Activated CD8-positive, alpha-beta memory T cell treated with anti-CD3 and anti-CD28 coated beads, Interleukin-2, amount 50 U/mL, for 1 hour (primary cell): Measurements from ENCODE around the gene RAB43.
"Not testable (repeated sequence)": the region's sequence is repeated elsewhere in the genome, so short reads cannot be mapped to it uniquely, and the experiment has no call there.

Experiments
- DNase-seq: peaks from one replicate; pipeline ENCODE4 v3.0.0-alpha.2; 2020; ENCODE audit errors: extremely low read depth

Gene RAB43

GRCh38 chr3:129122412-129123011, 908 bp upstream of the RAB43 start:
- no peak for DNase-seq

GRCh38 chr3:129121016-129121791, 400 bp downstream of the RAB43 start:
- no peak for DNase-seq

DNA sequence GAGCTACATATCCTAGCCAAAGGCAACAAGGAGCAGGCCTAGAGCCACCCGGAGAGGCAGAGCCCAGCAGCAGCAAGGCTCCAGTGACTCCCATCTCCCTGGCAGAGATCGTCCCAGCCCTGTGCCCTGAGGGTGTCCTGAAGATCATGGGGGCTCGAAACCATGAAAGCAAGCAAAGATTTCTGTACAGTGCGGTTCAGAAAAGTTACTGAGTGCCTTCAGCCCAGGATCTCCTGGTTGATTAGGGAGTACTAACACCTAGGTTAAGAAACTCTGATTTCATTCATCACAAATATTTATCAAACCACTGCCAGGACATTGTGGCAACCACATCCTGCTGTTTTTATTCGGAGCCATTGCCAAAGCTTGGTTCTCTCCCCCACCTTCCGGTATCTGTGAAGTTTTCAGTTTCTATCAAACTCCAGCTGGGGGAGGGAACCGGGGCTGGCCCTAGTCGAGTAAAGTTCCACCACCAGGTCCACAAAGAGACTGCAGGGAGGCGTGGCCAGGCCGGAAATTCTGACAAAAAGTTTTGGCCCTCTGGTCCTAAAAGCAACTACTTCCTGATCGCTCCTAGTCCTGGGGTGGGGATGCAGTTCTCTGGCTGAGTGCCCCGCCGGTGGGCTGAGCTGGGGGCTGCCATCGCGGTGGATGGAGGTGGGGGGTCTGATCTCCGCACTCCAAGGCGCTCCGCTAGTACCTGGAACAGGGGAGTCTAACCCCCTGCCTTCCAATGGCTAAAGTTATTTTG, 1.2 kb downstream of the RAB43 start:
- DNase-seq, result peak; percentile 71

DNA sequence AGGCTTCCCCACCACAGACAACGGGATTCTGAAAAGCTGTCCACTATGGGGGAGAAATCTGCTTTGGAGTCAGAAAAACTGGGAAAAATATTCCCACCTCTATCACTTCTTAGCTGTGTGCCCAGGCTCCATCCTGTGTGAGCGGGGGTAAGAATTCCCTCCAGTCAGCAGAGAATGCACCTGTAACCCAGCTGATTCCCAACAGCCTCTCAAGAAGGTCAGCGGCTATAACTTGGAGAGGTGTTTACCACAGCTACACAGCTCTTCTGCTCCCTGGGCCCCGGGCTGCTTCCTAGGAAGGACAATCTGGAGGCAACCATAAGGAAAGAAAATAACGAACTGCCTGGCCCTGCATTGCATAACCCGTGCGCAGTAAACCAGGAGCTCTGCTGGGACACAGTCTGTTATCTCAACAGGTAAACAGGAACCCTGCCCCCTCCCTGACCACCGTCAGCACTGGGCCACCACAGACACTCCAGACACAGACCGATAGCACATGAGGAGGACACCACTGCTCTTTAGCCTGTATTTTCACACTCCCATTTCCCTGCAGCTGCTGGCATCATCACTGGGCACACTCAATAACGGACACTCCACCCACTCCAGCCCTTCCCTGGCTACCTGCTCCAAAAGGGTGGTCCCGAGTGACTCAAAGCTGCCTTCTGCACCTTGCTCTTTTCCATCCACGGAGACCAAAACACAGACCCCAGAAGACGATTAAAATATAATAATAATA, 2.1 kb downstream of the RAB43 start:
- no peak for DNase-seq

DNA sequence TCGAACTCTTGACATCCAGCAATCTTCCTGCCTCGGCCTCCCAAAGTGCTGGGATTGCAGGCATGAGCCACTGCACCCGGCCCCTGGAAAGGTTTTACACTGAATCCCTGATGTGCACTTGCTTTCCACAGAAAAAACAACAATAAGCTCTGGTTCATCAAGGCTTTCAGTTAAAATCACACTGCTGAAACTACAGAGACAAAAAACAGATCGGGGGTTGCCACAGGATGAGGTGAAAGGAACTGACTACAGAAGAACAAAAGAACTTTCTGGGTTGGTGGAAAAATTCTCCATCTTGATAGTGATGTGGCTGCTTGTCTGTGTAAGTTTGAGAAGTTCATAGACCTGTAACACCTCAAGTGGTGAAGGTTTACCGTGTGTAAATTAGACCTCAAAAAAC, 2.9 kb downstream of the RAB43 start:
- peak; percentile 42 for DNase-seq

GRCh38 chr3:129117134-129117533, 4.5 kb downstream of the RAB43 start:
- DNase-seq, result no peak

DNA sequence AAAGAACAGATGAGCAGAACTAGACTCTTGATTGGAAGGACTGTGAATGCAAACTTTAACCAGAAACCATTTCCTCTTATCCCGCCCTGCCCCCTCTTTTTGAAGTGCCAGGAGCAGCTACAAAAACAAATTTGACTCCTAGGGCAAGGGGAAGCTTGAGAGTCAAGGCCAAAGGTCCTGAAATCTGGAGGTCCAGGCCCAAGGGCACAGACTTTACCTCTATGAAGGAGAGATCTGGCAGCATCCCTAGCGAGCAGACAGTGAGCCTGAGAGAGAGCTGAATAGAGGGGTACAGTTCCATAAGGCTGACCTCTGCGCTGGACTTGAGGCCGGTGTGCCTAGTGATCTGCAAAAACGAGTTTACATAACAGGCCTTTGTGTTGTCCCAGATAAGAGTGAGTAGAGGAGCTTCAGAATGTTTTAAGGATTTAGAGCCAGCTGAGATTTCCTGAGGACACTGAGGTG, 5.1 kb downstream of the RAB43 start:
- no peak for DNase-seq

DNA sequence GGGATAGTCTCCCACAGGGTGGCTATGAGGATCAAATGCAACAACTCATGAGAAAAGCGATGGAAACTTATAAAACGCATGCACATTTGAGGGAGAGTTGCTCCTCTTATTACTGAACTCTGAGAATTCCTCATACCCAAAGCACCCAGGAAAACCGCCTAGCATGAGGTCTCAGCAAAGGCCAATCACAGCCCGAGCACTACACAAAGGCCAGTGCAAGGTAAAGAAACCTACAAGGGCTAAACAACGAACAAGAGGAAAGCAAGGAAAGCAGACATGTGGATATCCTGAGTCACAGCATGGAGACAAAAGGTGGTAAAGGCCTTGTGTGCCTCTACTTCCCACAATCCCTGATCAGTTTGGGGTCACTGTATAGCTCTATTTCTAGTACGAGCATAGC, 7.1 kb downstream of the RAB43 start:
- no peak for DNase-seq

GRCh38 chr3:129112308-129113052, 9.1 kb downstream of the RAB43 start:
- no peak for DNase-seq

- DNase-seq, result not testable (repeated sequence)
These were observed 10.4 kb downstream of the RAB43 start for GRCh38 chr3:129111076-129111780.

DNA sequence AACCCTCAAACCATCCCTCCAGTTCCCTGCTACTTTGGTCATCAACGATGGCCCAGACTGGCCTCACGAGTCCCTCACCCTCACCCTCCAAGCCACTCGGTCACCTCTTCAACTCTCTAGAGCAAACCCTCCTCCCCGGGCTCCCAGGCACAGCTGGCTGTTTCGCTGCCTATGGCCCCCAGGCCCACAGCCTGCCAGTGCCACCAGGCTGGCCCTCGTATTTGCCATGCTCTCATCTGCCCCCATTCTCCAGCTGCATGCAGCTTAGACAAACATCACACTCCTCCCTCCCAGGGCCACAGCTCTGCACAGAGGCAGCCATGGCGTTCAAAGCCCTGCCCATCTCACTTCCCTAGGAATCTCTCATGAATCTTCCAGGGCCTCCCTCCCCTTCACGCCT, 13.8 kb downstream of the RAB43 start:
- no peak for DNase-seq

DNA sequence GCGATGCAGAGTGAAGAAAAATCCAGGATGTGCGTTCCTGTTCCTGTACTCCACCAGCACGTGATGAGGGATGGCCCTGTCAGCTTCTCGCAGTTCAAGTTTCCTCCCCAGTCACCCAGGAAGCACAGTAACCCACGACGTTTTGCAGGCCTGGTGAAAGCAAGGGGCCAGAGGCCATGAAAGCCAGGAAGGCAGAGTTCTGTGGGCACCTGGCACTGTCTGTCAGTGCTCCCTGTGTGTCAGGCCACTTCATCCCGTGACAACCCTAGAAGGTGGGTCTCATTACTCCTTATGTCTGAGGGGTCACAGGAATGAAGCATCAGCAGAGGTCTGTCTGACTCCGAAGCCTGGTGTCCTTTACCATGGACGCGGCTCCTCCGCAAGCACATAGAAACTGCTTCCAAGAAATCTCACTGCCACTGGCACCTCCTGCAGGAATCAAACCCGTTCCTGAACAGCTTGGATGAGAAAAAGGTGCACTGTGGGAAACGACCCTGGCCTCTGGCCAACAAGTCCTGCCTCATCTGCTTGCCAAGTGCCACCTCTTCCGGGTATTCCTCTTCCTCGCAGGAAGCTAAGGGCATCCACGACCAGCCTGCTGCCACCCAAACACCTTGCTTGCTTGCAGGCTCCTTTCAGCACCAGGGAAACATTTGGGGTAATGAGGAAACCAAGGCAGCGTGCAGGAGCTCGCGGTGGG, 14.6 kb downstream of the RAB43 start:
- no peak for DNase-seq

GRCh38 chr3:129106320-129106719, 15.3 kb downstream of the RAB43 start:
- no peak for DNase-seq

GRCh38 chr3:129105862-129106261, 15.7 kb downstream of the RAB43 start:
- DNase-seq, result no peak

GRCh38 chr3:129104498-129105079, 17.0 kb downstream of the RAB43 start:
- DNase-seq, result no peak

DNA sequence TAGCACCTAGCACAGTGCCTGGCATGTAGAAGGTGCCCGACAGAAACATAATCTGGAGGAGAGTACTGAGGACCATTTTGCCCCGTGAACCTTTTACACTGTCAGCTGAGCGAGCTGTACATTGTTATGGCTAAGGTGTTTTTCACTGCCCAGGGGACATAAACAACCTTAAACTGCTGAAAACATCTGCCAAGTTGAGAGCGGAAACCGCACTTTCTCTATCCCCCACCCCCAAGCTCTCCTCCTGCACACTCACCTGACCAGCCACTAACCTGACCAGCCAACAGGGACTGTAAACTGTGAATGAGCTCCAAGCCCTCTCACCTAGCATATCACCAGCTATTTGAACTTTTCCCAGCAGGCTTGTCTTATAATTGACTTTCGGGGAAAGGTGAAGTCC, 17.6 kb downstream of the RAB43 start:
- DNase-seq, result no peak

GRCh38 chr3:129103296-129103695, 18.3 kb downstream of the RAB43 start:
- no peak for DNase-seq

DNA sequence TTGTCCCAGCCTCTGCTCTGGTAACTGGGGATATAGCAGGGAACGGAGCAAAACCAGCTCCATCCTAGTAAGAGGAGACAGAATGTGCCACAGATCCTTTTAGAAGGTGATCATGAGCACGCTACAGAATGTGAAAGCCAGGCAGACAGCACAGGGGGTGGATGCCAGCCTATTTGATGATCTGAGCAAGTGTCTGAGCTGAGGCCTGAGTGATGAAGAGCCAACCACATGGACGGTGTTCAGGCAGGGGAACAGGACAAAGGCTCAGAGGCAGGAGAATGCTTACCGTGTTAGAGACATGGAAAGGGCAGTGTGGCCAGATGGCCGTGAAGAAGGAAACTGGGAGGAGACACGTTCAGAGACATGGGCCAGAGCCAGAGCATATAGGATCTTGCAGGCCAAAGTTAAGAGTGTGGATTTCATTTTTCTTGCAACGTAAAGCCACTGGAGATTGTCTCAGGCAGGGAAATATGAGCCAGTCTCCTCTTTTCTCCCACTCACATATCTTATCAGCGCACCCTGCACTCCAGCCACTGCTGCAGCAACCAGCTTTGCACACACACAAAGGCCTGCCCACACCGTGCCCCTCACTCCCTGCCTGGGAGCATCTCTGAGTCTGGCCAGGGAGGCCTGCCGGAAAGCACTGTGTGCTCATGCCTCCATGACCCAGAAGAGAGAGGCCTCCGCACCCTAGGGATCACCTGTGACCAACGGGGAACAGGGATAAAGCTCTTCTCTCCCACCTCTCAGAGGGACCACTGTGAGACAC, 20.1 kb downstream of the RAB43 start:
- DNase-seq, result no peak

GRCh38 chr3:129100274-129100673, 21.3 kb downstream of the RAB43 start:
- no peak for DNase-seq
